A549 (cell line): ENCODE data around the gene SPOCK2. TPM values are rescaled to one million over a fixed set of nuclear protein-coding genes. Genes with fewer than 3 reads are reported as not detected.
A peak's percentile ranks its signal among the peaks of the same experiment; 100 is the strongest.

Experiments used
- ATAC-seq, 2 experiments: fragments of 200-7000 bp in 1 of 2; fragments of >200 bp in 1 of 2; cut with Nextera tagmentation in 1 of 2; cut with Tn5 transposase in 1 of 2; 3 replicates each; pipeline versions ENCODE4 v1.8.0 to v1.9.1; 2018 to 2020; ENCODE audit warnings: mild to moderate bottlenecking in 1 of 2, moderate library complexity in 1 of 2
- CTCF ChIA-PET: fragments of 300-600 bp; sonication (Branson Sonifier 250); formaldehyde crosslinking; extraction: SDS; loops from one replicate; lab custom pipeline; 2021; ENCODE audit warnings: antibody characterized with exemption, inconsistent platforms; lab: Yijun Ruan, JAX
- POLR2A ChIA-PET: fragments of 350-600 bp; formaldehyde crosslinking; extraction: SDS; loops from one replicate; lab custom pipeline; 2021; ENCODE audit warnings: antibody characterized with exemption, inconsistent platforms; lab: Yijun Ruan, JAX
- DNase-seq, 2 experiments: peaks; one replicate each; pipeline versions ENCODE4 v3.0.0 to v3.0.0-alpha.2; 2011 to 2016; ENCODE audit warnings: low read depth in 1 of 2, low spot score in 1 of 2
- FAIRE-seq: peaks from 2 replicates; lab custom pipeline; 2011; peaks lifted over from hg19 to GRCh38; lab: Jason Lieb, UNC
- H3K27ac ChIP-seq, 2 experiments: fragments of >200 bp; sonication (Bioruptor Twin); formaldehyde crosslinking; 3 replicates each; pipeline ENCODE4 v1.5.1; 2016 to 2017
- H3K4me1 ChIP-seq: fragments of >200 bp; sonication (Bioruptor Twin); formaldehyde crosslinking; 3 replicates; pipeline ENCODE4 v1.6.1; 2016
- H3K4me2 ChIP-seq: fragments of >200 bp; sonication (Bioruptor Twin); formaldehyde crosslinking; 3 replicates; pipeline ENCODE4 v1.6.1; 2016
- H3K4me3 ChIP-seq: fragments of >200 bp; sonication (Bioruptor Twin); formaldehyde crosslinking; 3 replicates; pipeline ENCODE4 v1.5.1; 2016
- H3K9me3 ChIP-seq: fragments of >200 bp; sonication (Bioruptor Twin); formaldehyde crosslinking; 3 replicates; pipeline ENCODE4 v1.6.1; 2016
- CBX2 ChIP-seq: fragments of 200-600 bp; sonication (generic); IDR thresholded peaks from 2 replicates; pipeline ENCODE4 v1.6.1; 2016; ENCODE audit warnings: low read depth, mild to moderate bottlenecking, borderline replicate concordance
- CEBPB ChIP-seq, 2 experiments: fragments of >200 bp in 1 of 2; sonication (Bioruptor Twin) in 1 of 2; formaldehyde crosslinking in 1 of 2; IDR thresholded peaks; 2 replicates each; pipeline ENCODE4 v1.6.1; 2012 to 2016
- CHD4 ChIP-seq: fragments of 200-600 bp; sonication (generic); IDR thresholded peaks from 2 replicates; pipeline ENCODE4 v1.6.1; 2016; ENCODE audit warnings: antibody characterized with exemption, mild to moderate bottlenecking, borderline replicate concordance
- EHMT2 ChIP-seq: fragments of 200-600 bp; sonication (generic); IDR thresholded peaks from 2 replicates; pipeline ENCODE4 v1.6.1; 2016; ENCODE audit warnings: antibody characterized with exemption, low read depth, mild to moderate bottlenecking, moderate library complexity
- ELK1 ChIP-seq: fragments of 150-350 bp; IDR thresholded peaks from 2 replicates; pipeline ENCODE4 v1.6.1; 2014; ENCODE audit warnings: low read depth, mild to moderate bottlenecking, low read length
- FOSB ChIP-seq: fragments of 250-450 bp; sonication (Bioruptor Pico); IDR thresholded peaks from 2 replicates; pipeline ENCODE4 v1.5.0; 2020; ENCODE audit warnings: mild to moderate bottlenecking, moderate library complexity
- FOSL2 ChIP-seq, 2 experiments: fragments of 450-650 bp in 1 of 2; fragments of >200 bp in 1 of 2; sonication (Bioruptor Twin) in 1 of 2; formaldehyde crosslinking; IDR thresholded peaks; 2 replicates each; pipeline versions ENCODE4 v1.5.0 to v1.6.1; 2016 to 2020; ENCODE audit warnings: mild to moderate bottlenecking in 1 of 2, moderate library complexity in 1 of 2
- HDAC2 ChIP-seq: fragments of 200-600 bp; sonication (generic); IDR thresholded peaks from 2 replicates; pipeline ENCODE4 v1.6.1; 2016
- HES2 ChIP-seq: fragments of >200 bp; sonication (Bioruptor Twin); formaldehyde crosslinking; IDR thresholded peaks from 2 replicates; pipeline ENCODE4 v1.6.1; 2016
- HEYL ChIP-seq: fragments of 250-450 bp; sonication (Bioruptor Pico); IDR thresholded peaks from 2 replicates; pipeline ENCODE4 v1.8.0; 2021; ENCODE audit warnings: mild to moderate bottlenecking, moderate library complexity
- HOXA7 ChIP-seq: fragments of 250-450 bp; sonication (Bioruptor Pico); IDR thresholded peaks from 2 replicates; pipeline ENCODE4 v1.5.0; 2020; ENCODE audit warnings: mild to moderate bottlenecking, moderate library complexity
- HOXB13 ChIP-seq: fragments of 250-450 bp; sonication (Bioruptor Pico); IDR thresholded peaks from 2 replicates; pipeline ENCODE4 v1.5.0; 2020; ENCODE audit warnings: low read depth, mild to moderate bottlenecking, moderate library complexity
- JUN ChIP-seq, 2 experiments: fragments of >200 bp; sonication (Bioruptor Twin); formaldehyde crosslinking; IDR thresholded peaks; 2 replicates in 1 of 2; 3 replicates in 1 of 2; pipeline ENCODE4 v1.6.1; 2016 to 2017
- KDM5A ChIP-seq: fragments of 200-600 bp; sonication (generic); IDR thresholded peaks from 2 replicates; pipeline ENCODE4 v1.6.1; 2016; ENCODE audit warnings: antibody characterized with exemption, mild to moderate bottlenecking
- NPAS2 ChIP-seq: fragments of 250-450 bp; sonication (Bioruptor Pico); IDR thresholded peaks from 2 replicates; pipeline ENCODE4 v1.8.0; 2022; ENCODE audit warnings: mild to moderate bottlenecking, moderate library complexity, borderline replicate concordance
- PBX3 ChIP-seq: IDR thresholded peaks from 2 replicates; pipeline ENCODE4 v1.6.1; 2012
- PHF8 ChIP-seq: fragments of 200-600 bp; sonication (generic); IDR thresholded peaks from 2 replicates; pipeline ENCODE4 v1.6.1; 2016; ENCODE audit warnings: low read depth, mild to moderate bottlenecking, antibody characterized with exemption, moderate library complexity, borderline replicate concordance
- POLR2A ChIP-seq: IDR thresholded peaks from 2 replicates; pipeline ENCODE4 v1.6.1; 2012; ENCODE audit warnings: mild to moderate bottlenecking, low read length
- RARB ChIP-seq: fragments of 250-450 bp; sonication (Bioruptor Pico); IDR thresholded peaks from 2 replicates; pipeline ENCODE4 v1.8.0; 2021; ENCODE audit warnings: mild to moderate bottlenecking, moderate library complexity
- RCOR1 ChIP-seq: fragments of 150-350 bp; IDR thresholded peaks from 2 replicates; pipeline ENCODE4 v1.6.1; 2014; ENCODE audit warnings: antibody characterized with exemption, low read length, low read depth
- RFX5 ChIP-seq: fragments of 450-650 bp; IDR thresholded peaks from 2 replicates; pipeline ENCODE4 v1.7.1; 2014; ENCODE audit warnings: antibody characterized with exemption, mild to moderate bottlenecking, moderate library complexity
- RNF2 ChIP-seq: fragments of 200-600 bp; sonication (generic); IDR thresholded peaks from 2 replicates; pipeline ENCODE4 v1.6.1; 2016; ENCODE audit warnings: low read depth, mild to moderate bottlenecking, antibody characterized with exemption, moderate library complexity, borderline replicate concordance
- WGBS: methylation state at CpG from one replicate; pipeline ENCODE4 v1.1.6; 2017; ENCODE audit errors: missing lambda C conversion rate; 5-methylcytosine and 5-hydroxymethylcytosine counted together
- polyA plus RNA-seq, 4 experiments: library from polyadenylated mRNA; depleted of rRNA in 3 of 4; stranded (reverse); fragments of >200 nt; fragmentation: RNase III in 1 of 4; extraction: RNeasy Plus Mini Kit Qiagen cat#74134 plus additional on column Dnase treatment in 1 of 4; gene quantifications; 2 replicates in 3 of 4; 3 replicates in 1 of 4; pipeline ENCODE4 v1.2.3, GENCODE V29; 2011 to 2017

SPOCK2 gene
- polyA plus RNA-seq, 2 of the 4 experiments (the other 2 are of a cell fraction) = 0.52 to 0.67 TPM

GRCh38 chr10:72016608-72017300 lies 71.6 kb downstream of the SPOCK2 start:
- ChIA-PET POLR2A (no interaction called here), CTCF (interaction anchor here (0.9 to 1.4 kb wide), 2 partner anchors 10 to 61 kb away, joined by 3 to 4 read pairs; no protein-coding TSS in a partner anchor)
- no peak overlapping the region for H3K4me3 ChIP-seq
- no peak for TF ChIP-seq RNF2
- TF ChIP-seq RCOR1 = no peak
- no peak for TF ChIP-seq RARB (CRISPR knock-in tag)
- no peak for TF ChIP-seq PBX3
- TF ChIP-seq EHMT2 = no peak
- TF ChIP-seq FOSL2 (IDR thresholded peaks at IDR 0.05) = no peak
- TF ChIP-seq FOSL2 (CRISPR knock-in tag; IDR thresholded peaks at IDR 0.05) = no peak
- TF ChIP-seq FOSB = no peak
- TF ChIP-seq RFX5 = no peak
- no peak for TF ChIP-seq CBX2
- TF ChIP-seq, all 56 proteins: peak for 0
- Histone ChIP-seq H3K27ac (no peak overlapping the region), H3K9me3 (no peaks in the 10 kb centered on the region), H3K4me2 (no peak overlapping the region), H3K4me1 (no peaks in the 10 kb centered on the region)
- ATAC-seq (peak; percentile 15 to 21; a peak in 1 of 6 replicates), DNase-seq (no peak), FAIRE-seq (no peak)
- WGBS = 85% methylated on average over 11 of the region's 13 CpGs

GRCh38 chr10:72015841-72016240 lies 72.5 kb downstream of the SPOCK2 start:
- Histone ChIP-seq H3K4me1 (no peaks in the 10 kb centered on the region), H3K9me3 (no peaks in the 10 kb centered on the region), H3K4me3 (no peak overlapping the region), H3K4me2 (no peak overlapping the region), H3K27ac (no peak overlapping the region)
- ATAC-seq = no peak
- ChIA-PET CTCF (interaction anchor here (0.6 to 1.0 kb wide), 2 partner anchors 33 to 49 kb away, joined by 3 to 5 read pairs; no protein-coding TSS in a partner anchor), POLR2A (no interaction called here)
- TF ChIP-seq JUN (IDR thresholded peaks at IDR 0.05) = no peak
- no peak for TF ChIP-seq PHF8
- TF ChIP-seq HEYL (CRISPR knock-in tag) = no peak
- no peak for TF ChIP-seq HDAC2
- TF ChIP-seq NPAS2 = no peak
- no peak for TF ChIP-seq KDM5A
- TF ChIP-seq EHMT2 = no peak
- TF ChIP-seq HOXB13 (CRISPR knock-in tag) = no peak
- DNase-seq = no peak
- no peak for FAIRE-seq
- 90% methylated on average over 8 of the region's 8 CpGs for WGBS

GRCh38 chr10:72014785-72015480 lies 73.4 kb downstream of the SPOCK2 start:
- DNase-seq = no peak
- Histone ChIP-seq H3K27ac (no peak overlapping the region), H3K4me3 (no peak overlapping the region), H3K4me1 (no peaks in the 10 kb centered on the region), H3K9me3 (no peaks in the 10 kb centered on the region), H3K4me2 (no peak overlapping the region)
- POLR2A ChIA-PET = no interaction called here
- TF ChIP-seq HOXA7 (CRISPR knock-in tag) (no peak), ELK1 (no peak), HES2 (no peak), CHD4 (no peak), CEBPB (IDR thresholded peaks at IDR 0.05) (peak; percentile 32 to 66; a peak in 3 of 4 replicates), POLR2A (no peak)
- FAIRE-seq = no peak
- no peak for ATAC-seq
- CTCF ChIA-PET = interaction anchor here (1.0 to 1.7 kb wide), 6 partner anchors 11 to 316 kb away, joined by 3 to 6 read pairs (median 4); no protein-coding TSS in a partner anchor
- 87% methylated on average over 7 of the region's 10 CpGs for WGBS
